Natural killer cell (primary cell): ENCODE measurements around the gene ATAD2B. TPM values are rescaled to one million over a fixed set of nuclear protein-coding genes. Genes with fewer than 3 reads are reported as not detected.

Source experiments
- ATAC-seq, 3 donors: fragments of 150-1000 bp in 2 of 3; fragments of 200-7000 bp in 1 of 3; cut with Tn5 transposase; 1 replicate in 1 of 3; 2 replicates in 2 of 3; pipeline ENCODE4 v1.10.0; 2021; ENCODE audit warnings: mild to moderate bottlenecking in 2 of 3, moderate library complexity in 2 of 3
- DNase-seq, 2 donors: peaks; one replicate each; pipeline versions ENCODE4 v3.0.0 to v3.0.0-alpha.2; 2013 to 2021; ENCODE audit warnings: mixed read lengths in 1 of 2
- H3K27ac ChIP-seq: one replicate; pipeline ENCODE4 v1.5.1; 2013; ENCODE audit warnings: mild to moderate bottlenecking, low read length
- H3K27me3 ChIP-seq: one replicate; pipeline ENCODE4 v1.6.1; 2013; ENCODE audit warnings: low read length; ENCODE audit not compliant: control insufficient read depth, insufficient read depth
- H3K36me3 ChIP-seq: one replicate; pipeline ENCODE4 v1.6.1; 2013; ENCODE audit warnings: low read length; ENCODE audit not compliant: control insufficient read depth, insufficient read depth
- H3K4me1 ChIP-seq: one replicate; pipeline ENCODE4 v1.6.1; 2013; ENCODE audit warnings: low read length; ENCODE audit not compliant: control insufficient read depth, insufficient read depth
- H3K4me3 ChIP-seq: one replicate; pipeline ENCODE4 v1.5.1; 2013; ENCODE audit warnings: low read length
- H3K9me3 ChIP-seq: one replicate; pipeline ENCODE4 v1.6.1; 2013; ENCODE audit warnings: low read length; ENCODE audit not compliant: control insufficient read depth, insufficient read depth
- H3K27ac Mint-ChIP-seq, 2 donors: one replicate each; pipeline ENCODE4 v1.8.0; 2022; ENCODE audit warnings: mild to moderate bottlenecking in 2 of 2, mixed read lengths in 2 of 2, moderate library complexity in 1 of 2
- H3K27me3 Mint-ChIP-seq, 2 donors: one replicate each; pipeline ENCODE4 v1.8.0; 2022; ENCODE audit warnings: low read depth in 2 of 2, mixed read lengths in 2 of 2
- H3K36me3 Mint-ChIP-seq: one replicate; pipeline ENCODE4 v1.8.0; 2022; ENCODE audit warnings: mixed read lengths
- H3K4me1 Mint-ChIP-seq, 2 donors: one replicate each; pipeline ENCODE4 v1.8.0; 2022; ENCODE audit warnings: mixed read lengths in 2 of 2
- H3K4me3 Mint-ChIP-seq: one replicate; pipeline ENCODE4 v1.8.0; 2022; ENCODE audit warnings: mild to moderate bottlenecking, moderate library complexity, mixed read lengths
- H3K9me3 Mint-ChIP-seq, 2 donors: one replicate each; pipeline ENCODE4 v1.8.0; 2022; ENCODE audit warnings: mixed read lengths in 2 of 2
- WGBS: methylation state at CpG from one replicate; pipeline ENCODE4 v1.1.7; 2013; ENCODE audit warnings: missing lambda C conversion rate; ENCODE audit not compliant: insufficient coverage; 5-methylcytosine and 5-hydroxymethylcytosine counted together
- intact Hi-C: fragments of 100-400 bp; cut with micrococcal nuclease; formaldehyde crosslinking; loops from one replicate; pipeline ENCODE4 v1.14.2; 2022
- total RNA-seq, 4 donors: library from RNA; stranded (reverse); fragments of 120-200 nt in 1 of 4; gene quantifications; one replicate each; pipeline versions ENCODE4 v1.2.3 to v1.2.4, GENCODE V29; 2013 to 2022
- TF ChIP-seq, protein P1 (sequence below): fragments of 200-600 bp; IDR thresholded peaks from one replicate; pipeline ENCODE4 v1.8.0; 2022; ENCODE audit warnings: antibody characterized with exemption

ATAD2B gene
- total RNA-seq, 3 donors from 2014 or later (not counting 1 experiment from before 2014, with no cell fraction given): 71.5 to 85.7 (median 84.0) TPM

DNA sequence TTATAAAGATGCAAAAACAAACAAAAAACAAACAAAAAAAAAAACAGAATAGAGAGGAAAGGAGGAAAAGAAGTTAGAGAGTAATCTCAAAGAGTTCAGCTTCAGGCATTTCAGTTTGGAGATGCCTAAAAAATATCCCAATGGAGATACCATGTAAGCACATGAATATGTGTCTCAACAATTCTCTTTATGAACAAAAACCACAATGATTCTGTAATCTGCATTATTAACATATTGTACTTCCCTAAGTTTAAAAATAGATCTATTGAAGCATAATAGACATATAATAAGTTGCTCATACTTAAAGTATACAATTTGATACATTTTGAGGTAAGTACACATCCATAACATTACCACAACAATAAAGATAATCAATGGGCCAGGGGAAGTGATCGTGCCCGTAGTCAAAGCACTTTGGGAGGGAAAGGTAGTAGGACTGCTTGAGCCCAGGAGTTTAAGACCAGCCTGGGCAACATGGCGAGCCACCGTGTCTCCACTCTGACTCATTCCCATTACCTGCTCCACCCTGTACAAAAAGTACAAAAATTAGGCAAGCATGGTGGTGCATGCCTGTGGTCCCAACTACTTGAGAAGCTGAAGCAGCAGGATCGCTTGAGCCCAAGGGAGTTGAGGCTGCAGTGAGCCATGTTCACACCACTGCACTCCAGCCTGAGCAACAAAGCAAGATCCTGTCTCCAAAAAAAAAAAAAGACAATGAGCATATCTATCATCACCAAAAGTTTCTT, 158.9 kb downstream of the ATAD2B start:
- peaks cover 38% of the 10 kb centered on the region for H3K36me3 ChIP-seq
- Mint-ChIP-seq H3K27me3 (no peaks in the 10 kb centered on the region), H3K27ac (no peak overlapping the region), H3K36me3 (peaks cover 22% of the 10 kb centered on the region), H3K9me3 (peaks cover 0 to 3% of the 10 kb centered on the region in 2 donors), H3K4me3 (no peak overlapping the region), H3K4me1 (peaks cover 0 to 10% of the 10 kb centered on the region in 2 donors)
- no peaks in the 10 kb centered on the region for H3K4me1 ChIP-seq
- intact Hi-C loops: no loop called here
- TF ChIP-seq, protein P1, sequence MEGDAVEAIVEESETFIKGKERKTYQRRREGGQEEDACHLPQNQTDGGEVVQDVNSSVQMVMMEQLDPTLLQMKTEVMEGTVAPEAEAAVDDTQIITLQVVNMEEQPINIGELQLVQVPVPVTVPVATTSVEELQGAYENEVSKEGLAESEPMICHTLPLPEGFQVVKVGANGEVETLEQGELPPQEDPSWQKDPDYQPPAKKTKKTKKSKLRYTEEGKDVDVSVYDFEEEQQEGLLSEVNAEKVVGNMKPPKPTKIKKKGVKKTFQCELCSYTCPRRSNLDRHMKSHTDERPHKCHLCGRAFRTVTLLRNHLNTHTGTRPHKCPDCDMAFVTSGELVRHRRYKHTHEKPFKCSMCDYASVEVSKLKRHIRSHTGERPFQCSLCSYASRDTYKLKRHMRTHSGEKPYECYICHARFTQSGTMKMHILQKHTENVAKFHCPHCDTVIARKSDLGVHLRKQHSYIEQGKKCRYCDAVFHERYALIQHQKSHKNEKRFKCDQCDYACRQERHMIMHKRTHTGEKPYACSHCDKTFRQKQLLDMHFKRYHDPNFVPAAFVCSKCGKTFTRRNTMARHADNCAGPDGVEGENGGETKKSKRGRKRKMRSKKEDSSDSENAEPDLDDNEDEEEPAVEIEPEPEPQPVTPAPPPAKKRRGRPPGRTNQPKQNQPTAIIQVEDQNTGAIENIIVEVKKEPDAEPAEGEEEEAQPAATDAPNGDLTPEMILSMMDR: no peak
- ATAC-seq (no peak), DNase-seq (no peak)
- WGBS: 98% methylated on average over 5 of the region's 5 CpGs
- H3K27me3 ChIP-seq: no peaks in the 10 kb centered on the region
- H3K27ac ChIP-seq: no peak overlapping the region
- no peaks in the 10 kb centered on the region for H3K9me3 ChIP-seq
- no peak overlapping the region for H3K4me3 ChIP-seq

DNA sequence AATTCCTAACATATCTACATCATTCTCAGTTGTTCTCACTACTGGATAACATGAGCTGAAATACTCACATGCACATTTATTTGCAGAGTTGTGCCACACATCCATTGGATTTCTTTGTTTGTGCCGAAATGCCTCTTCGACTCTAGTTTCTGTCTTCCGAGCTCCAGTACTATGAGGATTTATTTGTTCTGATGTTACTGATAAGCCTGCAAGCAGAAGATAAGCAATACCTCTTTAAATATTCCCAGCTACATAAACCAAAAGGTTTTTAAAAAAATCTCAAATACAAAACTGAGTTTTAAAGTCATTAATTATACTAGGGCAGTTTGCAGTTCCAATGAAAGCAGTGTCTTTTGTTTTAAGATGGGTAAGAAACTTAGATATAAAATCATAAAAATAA, 164.8 kb downstream of the ATAD2B start:
- H3K36me3 ChIP-seq: peaks cover 45% of the 10 kb centered on the region
- TF ChIP-seq, protein P1: no peak
- H3K27ac Mint-ChIP-seq: peak overlapping the region; percentile 57 to 72

DNA sequence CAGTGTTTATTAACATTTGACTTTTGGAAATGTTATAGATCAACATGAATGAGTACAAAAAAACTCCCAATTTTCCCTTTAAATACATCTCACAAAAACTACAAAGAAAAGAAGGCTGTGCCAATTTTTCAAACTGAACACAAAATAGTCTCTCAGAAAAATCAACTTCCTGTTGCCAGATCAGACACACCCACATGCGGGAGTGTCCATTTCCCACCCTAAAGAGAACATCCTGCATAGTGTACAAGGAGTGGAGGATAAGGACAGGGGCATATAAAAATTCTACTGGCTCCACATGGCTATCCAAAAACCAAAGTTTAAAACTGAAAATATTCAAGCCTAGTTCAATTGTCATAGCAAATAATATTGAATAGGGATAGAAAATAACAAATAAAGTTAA, 165.3 kb downstream of the ATAD2B start:
- intact Hi-C loops: no loop called here
- Mint-ChIP-seq H3K36me3 (peaks cover 14% of the 10 kb centered on the region), H3K4me3 (no peak overlapping the region), H3K27ac (peak overlapping the region; percentile 57 to 72), H3K27me3 (no peaks in the 10 kb centered on the region), H3K9me3 (no peaks in the 10 kb centered on the region), H3K4me1 (peaks cover 13 to 20% of the 10 kb centered on the region in 2 donors)
- no peaks in the 10 kb centered on the region for H3K4me1 ChIP-seq
- no peaks in the 10 kb centered on the region for H3K9me3 ChIP-seq
- no peaks in the 10 kb centered on the region for H3K27me3 ChIP-seq
- peaks cover 48% of the 10 kb centered on the region for H3K36me3 ChIP-seq
- no peak overlapping the region for H3K27ac ChIP-seq
- no CpG with 5 or more reads among the region's 1 CpG for WGBS
- no peak for ATAC-seq
- H3K4me3 ChIP-seq: no peak overlapping the region
- DNase-seq: no peak
- TF ChIP-seq, protein P1: no peak

More for the DNA sequence above, 164.8 kb downstream of the ATAD2B start:
- WGBS: 76% methylated on average over 3 of the region's 3 CpGs
- no peak for DNase-seq
- Histone ChIP-seq H3K27me3 (no peaks in the 10 kb centered on the region), H3K27ac (no peak overlapping the region), H3K4me3 (no peak overlapping the region), H3K4me1 (no peaks in the 10 kb centered on the region), H3K9me3 (no peaks in the 10 kb centered on the region)
- no peaks in the 10 kb centered on the region for H3K9me3 Mint-ChIP-seq
- peaks cover 13 to 25% of the 10 kb centered on the region in 2 donors for H3K4me1 Mint-ChIP-seq
- peaks cover 12% of the 10 kb centered on the region for H3K36me3 Mint-ChIP-seq
- no peak for ATAC-seq
- intact Hi-C loops: no loop called here
- H3K4me3 Mint-ChIP-seq: no peak overlapping the region
- no peaks in the 10 kb centered on the region for H3K27me3 Mint-ChIP-seq
